Subcutaneous abdominal adipose tissue (tissue), 5 donors: Measurements from ENCODE around the gene BICDL1.

ENCODE experiments used
- H3K27ac ChIP-seq: one replicate; pipeline ENCODE4 v1.7.0; 2013; ENCODE audit warnings: low read depth, mild to moderate bottlenecking, inconsistent platforms, low read length, moderate library complexity
- H3K27me3 ChIP-seq, 5 donors: one replicate each; pipeline ENCODE4 v1.7.0; 2013; ENCODE audit warnings: low read length in 5 of 5, inconsistent platforms in 1 of 5; ENCODE audit not compliant: control insufficient read depth in 5 of 5, insufficient read depth in 4 of 5
- H3K36me3 ChIP-seq, 5 donors: one replicate each; pipeline ENCODE4 v1.7.0; 2013; ENCODE audit warnings: low read length in 5 of 5; ENCODE audit not compliant: control insufficient read depth in 5 of 5, insufficient read depth in 5 of 5
- H3K4me1 ChIP-seq, 5 donors: one replicate each; pipeline ENCODE4 v1.7.0; 2013; ENCODE audit warnings: low read length in 5 of 5, mild to moderate bottlenecking in 3 of 5, moderate library complexity in 1 of 5; ENCODE audit not compliant: control insufficient read depth in 5 of 5, insufficient read depth in 5 of 5
- H3K4me3 ChIP-seq, 5 donors: one replicate each; pipeline ENCODE4 v1.7.0; 2013; ENCODE audit warnings: low read length in 5 of 5, low read depth in 1 of 5
- H3K9ac ChIP-seq, 5 donors: one replicate each; pipeline ENCODE4 v1.7.0; 2013; ENCODE audit warnings: low read length in 5 of 5, mild to moderate bottlenecking in 4 of 5, moderate library complexity in 3 of 5
- H3K9me3 ChIP-seq, 5 donors: one replicate each; pipeline ENCODE4 v1.7.0; 2013; ENCODE audit warnings: low read length in 5 of 5; ENCODE audit not compliant: control insufficient read depth in 5 of 5
- donor health status: healthy.
- donor health status: healthy.
- donor health status: healthy.
- donor health status: healthy.
- donor health status: healthy.

BICDL1 gene

GRCh38 chr12:120062976-120063579 is 74.0 kb downstream of the BICDL1 start:
- Histone ChIP-seq H3K9ac (no peak overlapping the region), H3K36me3 (no peaks in the 10 kb centered on the region), H3K27me3 (peaks cover 6 to 15% (median 12%) of the 10 kb centered on the region in 5 donors), H3K27ac (no peak overlapping the region), H3K4me1 (no peaks in the 10 kb centered on the region), H3K9me3 (no peaks in the 10 kb centered on the region), H3K4me3 (no peak overlapping the region)

- no peak overlapping the region for H3K27ac ChIP-seq
- H3K27me3 ChIP-seq: peaks cover 6 to 15% (median 12%) of the 10 kb centered on the region in 5 donors
- H3K9ac ChIP-seq: no peak overlapping the region
- H3K9me3 ChIP-seq: no peaks in the 10 kb centered on the region
- H3K36me3 ChIP-seq: no peaks in the 10 kb centered on the region
- H3K4me1 ChIP-seq: no peaks in the 10 kb centered on the region
- no peak overlapping the region for H3K4me3 ChIP-seq
Measured at GRCh38 chr12:120064054-120064940, 75.3 kb downstream of the BICDL1 start.

- Histone ChIP-seq H3K27ac (no peak overlapping the region), H3K9me3 (no peaks in the 10 kb centered on the region), H3K4me3 (no peak overlapping the region), H3K9ac (no peak overlapping the region), H3K36me3 (no peaks in the 10 kb centered on the region), H3K4me1 (no peaks in the 10 kb centered on the region), H3K27me3 (peaks cover 6 to 15% (median 9%) of the 10 kb centered on the region in 5 donors)
Measured at GRCh38 chr12:120065472-120065871, 76.4 kb downstream of the BICDL1 start.

GRCh38 chr12:120066341-120066740 is 77.3 kb downstream of the BICDL1 start:
- H3K4me3 ChIP-seq: no peak overlapping the region
- H3K36me3 ChIP-seq: no peaks in the 10 kb centered on the region
- peaks cover 5 to 12% (median 9%) of the 10 kb centered on the region in 5 donors for H3K27me3 ChIP-seq
- H3K27ac ChIP-seq: no peak overlapping the region
- H3K9ac ChIP-seq: no peak overlapping the region
- no peaks in the 10 kb centered on the region for H3K9me3 ChIP-seq
- no peaks in the 10 kb centered on the region for H3K4me1 ChIP-seq

GRCh38 chr12:120067084-120067869 is 78.2 kb downstream of the BICDL1 start:
- Histone ChIP-seq H3K27ac (no peak overlapping the region), H3K4me1 (no peaks in the 10 kb centered on the region), H3K4me3 (no peak overlapping the region), H3K36me3 (no peaks in the 10 kb centered on the region), H3K9me3 (no peaks in the 10 kb centered on the region), H3K27me3 (peaks cover 5 to 12% (median 9%) of the 10 kb centered on the region in 5 donors), H3K9ac (no peak overlapping the region)

GRCh38 chr12:120067901-120068300 is 78.9 kb downstream of the BICDL1 start:
- Histone ChIP-seq H3K9ac (no peak overlapping the region), H3K27me3 (peaks cover 5 to 12% (median 9%) of the 10 kb centered on the region in 5 donors), H3K27ac (no peak overlapping the region), H3K36me3 (no peaks in the 10 kb centered on the region), H3K4me1 (no peaks in the 10 kb centered on the region), H3K9me3 (no peaks in the 10 kb centered on the region), H3K4me3 (no peak overlapping the region)

GRCh38 chr12:120069278-120069677 is 80.2 kb downstream of the BICDL1 start:
- Histone ChIP-seq H3K9ac (no peak overlapping the region), H3K27me3 (peaks cover 4 to 9% (median 6%) of the 10 kb centered on the region in 5 donors), H3K4me3 (no peak overlapping the region), H3K36me3 (no peaks in the 10 kb centered on the region), H3K27ac (no peak overlapping the region), H3K4me1 (no peaks in the 10 kb centered on the region), H3K9me3 (no peaks in the 10 kb centered on the region)

GRCh38 chr12:120071493-120072020 is 82.5 kb downstream of the BICDL1 start:
- Histone ChIP-seq H3K4me3 (no peak overlapping the region), H3K9me3 (no peaks in the 10 kb centered on the region), H3K4me1 (no peaks in the 10 kb centered on the region), H3K9ac (no peak overlapping the region), H3K27ac (no peak overlapping the region), H3K27me3 (no peaks in the 10 kb centered on the region), H3K36me3 (no peaks in the 10 kb centered on the region)

- Histone ChIP-seq H3K36me3 (no peaks in the 10 kb centered on the region), H3K4me3 (no peak overlapping the region), H3K27me3 (no peaks in the 10 kb centered on the region), H3K4me1 (no peaks in the 10 kb centered on the region), H3K9ac (no peak overlapping the region), H3K27ac (no peak overlapping the region), H3K9me3 (no peaks in the 10 kb centered on the region)
Measured at GRCh38 chr12:120072472-120073249, 83.6 kb downstream of the BICDL1 start.
